H9 (cell line): ENCODE measurements around the gene ATP13A4. TPM values are rescaled to one million over a fixed set of nuclear protein-coding genes. Genes with fewer than 3 reads are reported as not detected.

Source experiments
- DNase-seq: peaks from one replicate; pipeline ENCODE4 v3.0.0-alpha.2; 2017
- H2AFZ ChIP-seq: one replicate; pipeline ENCODE4 v1.6.1; 2013; ENCODE audit warnings: mild to moderate bottlenecking, low read length, control low read depth, moderate library complexity
- H2AK5ac ChIP-seq: 2 replicates; pipeline ENCODE4 v1.6.1; 2013; ENCODE audit warnings: low read length, control low read depth, mixed read lengths; ENCODE audit not compliant: insufficient read length
- H2BK120ac ChIP-seq: one replicate; pipeline ENCODE4 v1.6.1; 2013; ENCODE audit warnings: low read depth, mild to moderate bottlenecking, low read length, control low read depth, inconsistent platforms; ENCODE audit not compliant: poor library complexity, severe bottlenecking
- H2BK12ac ChIP-seq: 2 replicates; pipeline ENCODE4 v1.6.1; 2013; ENCODE audit warnings: low read length, control low read depth, mixed read lengths, low read depth; ENCODE audit not compliant: insufficient read length
- H2BK15ac ChIP-seq: 2 replicates; pipeline ENCODE4 v1.6.1; 2013; ENCODE audit warnings: low read depth, low read length, control low read depth
- H2BK20ac ChIP-seq: one replicate; pipeline ENCODE4 v1.6.1; 2013; ENCODE audit warnings: low read depth, mild to moderate bottlenecking, low read length, control low read depth, inconsistent platforms; ENCODE audit not compliant: poor library complexity, severe bottlenecking
- H2BK5ac ChIP-seq: 2 replicates; pipeline ENCODE4 v1.6.1; 2013; ENCODE audit warnings: low read length, control low read depth, mixed read lengths; ENCODE audit not compliant: insufficient read length
- H3K14ac ChIP-seq: 2 replicates; pipeline ENCODE4 v1.6.1; 2013; ENCODE audit warnings: low read length, control low read depth; ENCODE audit not compliant: insufficient read depth
- H3K18ac ChIP-seq: 2 replicates; pipeline ENCODE4 v1.6.1; 2013; ENCODE audit warnings: low read depth, mild to moderate bottlenecking, mixed read lengths, low read length, control low read depth; ENCODE audit not compliant: insufficient read length
- H3K23ac ChIP-seq: 2 replicates; pipeline ENCODE4 v1.6.1; 2013; ENCODE audit warnings: low read length, control low read depth, mixed read lengths, low read depth; ENCODE audit not compliant: insufficient read length
- H3K23me2 ChIP-seq: 2 replicates; pipeline ENCODE4 v1.6.1; 2013; ENCODE audit warnings: low read depth, mild to moderate bottlenecking, mixed read lengths, low read length, control low read depth; ENCODE audit not compliant: insufficient read length, poor library complexity, severe bottlenecking
- H3K27ac ChIP-seq: 2 replicates; pipeline ENCODE4 v1.5.1; 2013; ENCODE audit warnings: low read length, control low read depth, mixed read lengths, low read depth; ENCODE audit not compliant: insufficient read length
- H3K27me3 ChIP-seq: 2 replicates; pipeline ENCODE4 v1.6.1; 2013; ENCODE audit warnings: low read length, control low read depth, inconsistent platforms; ENCODE audit not compliant: insufficient read depth
- H3K4ac ChIP-seq: 2 replicates; pipeline ENCODE4 v1.6.1; 2013; ENCODE audit warnings: low read depth, mild to moderate bottlenecking, control low read depth, inconsistent platforms, low read length, moderate library complexity
- H3K4me1 ChIP-seq: 2 replicates; pipeline ENCODE4 v1.6.1; 2013; ENCODE audit warnings: low read length, control low read depth, inconsistent platforms; ENCODE audit not compliant: insufficient read depth
- H3K4me2 ChIP-seq: 2 replicates; pipeline ENCODE4 v1.6.1; 2013; ENCODE audit warnings: low read length, control low read depth, mixed read lengths; ENCODE audit not compliant: insufficient read length, insufficient read depth
- H3K56ac ChIP-seq: 2 replicates; pipeline ENCODE4 v1.6.1; 2013; ENCODE audit warnings: low read depth, mild to moderate bottlenecking, mixed read lengths, low read length, control low read depth; ENCODE audit not compliant: insufficient read length
- H3K79me1 ChIP-seq: 2 replicates; pipeline ENCODE4 v1.6.1; 2013; ENCODE audit warnings: low read depth, mild to moderate bottlenecking, moderate library complexity, low read length, control low read depth, inconsistent platforms; ENCODE audit not compliant: insufficient read depth, poor library complexity, severe bottlenecking
- H3K79me2 ChIP-seq: 2 replicates; pipeline ENCODE4 v1.6.1; 2013; ENCODE audit warnings: low read length, control low read depth, inconsistent platforms; ENCODE audit not compliant: insufficient read depth
- H3K9ac ChIP-seq: 2 replicates; pipeline ENCODE4 v1.6.1; 2013; ENCODE audit warnings: low read length, control low read depth, mixed read lengths; ENCODE audit not compliant: insufficient read length; ENCODE audit errors: extremely low read depth
- H3K9me3 ChIP-seq: one replicate; pipeline ENCODE4 v1.6.1; 2013; ENCODE audit warnings: low read depth, low read length, inconsistent platforms; ENCODE audit not compliant: control insufficient read depth
- H3T11ph ChIP-seq: one replicate; pipeline ENCODE4 v1.6.1; 2013; ENCODE audit warnings: mild to moderate bottlenecking, low read length, control low read depth, inconsistent platforms
- H4K20me1 ChIP-seq: one replicate; pipeline ENCODE4 v1.6.1; 2013; ENCODE audit not compliant: control insufficient read depth, insufficient read length, insufficient read depth
- H4K5ac ChIP-seq: 2 replicates; pipeline ENCODE4 v1.6.1; 2013; ENCODE audit warnings: low read depth, mild to moderate bottlenecking, mixed read lengths, low read length, control low read depth; ENCODE audit not compliant: insufficient read length
- H4K8ac ChIP-seq: replicated peaks from 2 replicates; pipeline ENCODE4 v1.6.1; 2013; ENCODE audit warnings: low read length, control low read depth, mixed read lengths, low read depth; ENCODE audit not compliant: insufficient read length
- H4K91ac ChIP-seq: 2 replicates; pipeline ENCODE4 v1.6.1; 2013; ENCODE audit warnings: low read depth, mild to moderate bottlenecking, moderate library complexity, mixed read lengths, low read length, control low read depth; ENCODE audit not compliant: insufficient read length
- H3K27ac Mint-ChIP-seq, 3 experiments: 2 replicates in 2 of 3; 3 replicates in 1 of 3; pipeline ENCODE4 v1.8.0; 2020 to 2021; ENCODE audit warnings: mixed read lengths in 3 of 3, mild to moderate bottlenecking in 1 of 3, moderate library complexity in 1 of 3
- H3K27me3 Mint-ChIP-seq: 2 replicates; pipeline ENCODE4 v1.8.0; 2021; ENCODE audit warnings: low read depth, mild to moderate bottlenecking, moderate library complexity, mixed read lengths
- H3K36me3 Mint-ChIP-seq, 3 experiments: 2 replicates in 2 of 3; 3 replicates in 1 of 3; pipeline ENCODE4 v1.8.0; 2020 to 2021; ENCODE audit warnings: low read depth in 3 of 3, mixed read lengths in 3 of 3; ENCODE audit not compliant: insufficient read depth in 1 of 3
- H3K4me1 Mint-ChIP-seq, 2 experiments: 2 replicates each; pipeline ENCODE4 v1.8.0; 2020; ENCODE audit warnings: mixed read lengths in 2 of 2
- H3K4me3 Mint-ChIP-seq, 2 experiments: 2 replicates in 1 of 2; 3 replicates in 1 of 2; pipeline ENCODE4 v1.8.0; 2020 to 2021; ENCODE audit warnings: mild to moderate bottlenecking in 2 of 2, mixed read lengths in 2 of 2, moderate library complexity in 1 of 2
- H3K9me3 Mint-ChIP-seq, 2 experiments: 2 replicates in 1 of 2; 3 replicates in 1 of 2; pipeline ENCODE4 v1.8.0; 2020; ENCODE audit warnings: mild to moderate bottlenecking in 2 of 2, mixed read lengths in 2 of 2, moderate library complexity in 1 of 2
- CTCF ChIP-seq: fragments of 200-600 bp; sonication (generic); conservative IDR thresholded peaks from 3 replicates; pipeline ENCODE4 v1.8.0; 2021; ENCODE audit warnings: antibody characterized with exemption, mild to moderate bottlenecking
- WGBS: extraction: QIAGEN DNeasy Blood & Tissue Kit; methylation state at CpG from one replicate; pipeline ENCODE4 v1.1.7; 2013; ENCODE audit warnings: missing lambda C conversion rate, low lambda C conversion rate, mixed read lengths; ENCODE audit not compliant: insufficient read length; ENCODE audit errors: extremely low coverage; 5-methylcytosine and 5-hydroxymethylcytosine counted together
- total RNA-seq: library from RNA; stranded (reverse); gene quantifications from 2 replicates; pipeline ENCODE4 v1.2.1, GENCODE V29; 2021

ATP13A4 gene
- total RNA-seq, 1 experiment from 2014 or later, result 0.13 TPM

- H3K4me3 Mint-ChIP-seq, result no peak overlapping the region
- Histone ChIP-seq H3K4me2 (no peak overlapping the region), H2BK20ac (no peak overlapping the region), H3K4ac (no peak overlapping the region), H3K79me1 (no peaks in the 10 kb centered on the region), H3K27ac (no peak overlapping the region), H3K23me2 (no peaks in the 10 kb centered on the region), H3K18ac (no peak overlapping the region), H2AK5ac (no peak overlapping the region), H4K91ac (no peak overlapping the region), H4K20me1 (no peaks in the 10 kb centered on the region), H3K14ac (no peak overlapping the region), H3T11ph (no peak overlapping the region), H3K9me3 (no peaks in the 10 kb centered on the region), H2BK5ac (no peak overlapping the region), H2AFZ (no peak overlapping the region), H3K79me2 (no peaks in the 10 kb centered on the region), H3K9ac (no peak overlapping the region), H4K8ac (no peak overlapping the region), H4K5ac (no peak overlapping the region), H2BK12ac (no peak overlapping the region), H3K4me1 (no peaks in the 10 kb centered on the region), H2BK120ac (no peak overlapping the region), H3K23ac (no peak overlapping the region), H3K27me3 (no peaks in the 10 kb centered on the region), H2BK15ac (no peak overlapping the region), H3K56ac (no peak overlapping the region)
- TF ChIP-seq CTCF, result no peak
- no CpG with 5 or more reads among the region's 3 CpGs for WGBS
- DNase-seq, result no peak
- H3K27ac Mint-ChIP-seq, result no peak overlapping the region
- no peaks in the 10 kb centered on the region for H3K4me1 Mint-ChIP-seq
- no peaks in the 10 kb centered on the region for H3K36me3 Mint-ChIP-seq
- H3K9me3 Mint-ChIP-seq, result no peaks in the 10 kb centered on the region
- H3K27me3 Mint-ChIP-seq, result no peaks in the 10 kb centered on the region; the same call in 1 of the 2 replicates
Observed at GRCh38 chr3:193498215-193498614, 56.5 kb downstream of the ATP13A4 start.
